HCT116 (cell line): Measurements from ENCODE around the gene ADCK1.

Source experiments
- CEBPB ChIP-seq: IDR thresholded peaks from 2 replicates; pipeline ENCODE4 v1.6.1; 2012; ENCODE audit warnings: low read depth
- CTCF ChIP-seq, 3 experiments: fragments of 200-600 bp in 1 of 3; sonication (generic) in 1 of 3; IDR thresholded peaks in 2 of 3; conservative IDR thresholded peaks in 1 of 3; 2 replicates each; pipeline ENCODE4 v1.5.1; 2012 to 2017; ENCODE audit warnings: low read depth in 2 of 3, low read length in 2 of 3, antibody characterized with exemption in 1 of 3, borderline replicate concordance in 1 of 3, control low read depth in 1 of 3, mild to moderate bottlenecking in 1 of 3, mixed read lengths in 1 of 3, mixed run types in 1 of 3, moderate library complexity in 1 of 3; ENCODE audit not compliant: insufficient read depth in 1 of 3
- EZH2 ChIP-seq: fragments of 200-600 bp; sonication (generic); IDR thresholded peaks from 2 replicates; pipeline ENCODE4 v1.6.1; 2017; ENCODE audit warnings: antibody characterized with exemption, mixed run types
- EZH2phosphoT487 ChIP-seq: fragments of 200-600 bp; IDR thresholded peaks from 2 replicates; pipeline ENCODE4 v1.6.1; 2018; ENCODE audit warnings: antibody characterized with exemption, borderline replicate concordance
- JUND ChIP-seq: IDR thresholded peaks from 2 replicates; pipeline ENCODE4 v1.6.1; 2012
- MAX ChIP-seq: IDR thresholded peaks from 2 replicates; pipeline ENCODE4 v1.6.1; 2012
- POLR2A ChIP-seq: IDR thresholded peaks from 2 replicates; pipeline ENCODE4 v1.7.0; 2011; ENCODE audit warnings: borderline replicate concordance; ENCODE audit not compliant: insufficient read depth, insufficient read length; ENCODE audit errors: extremely low read depth
- REST ChIP-seq: IDR thresholded peaks from 2 replicates; pipeline ENCODE4 v1.6.1; 2012; ENCODE audit warnings: low read depth
- SP1 ChIP-seq: IDR thresholded peaks from 2 replicates; pipeline ENCODE4 v1.6.1; 2012; ENCODE audit warnings: low read depth
- TCF7L2 ChIP-seq: IDR thresholded peaks from 2 replicates; pipeline ENCODE4 v1.7.0; 2011; ENCODE audit warnings: borderline replicate concordance, inconsistent platforms; ENCODE audit not compliant: insufficient read depth, insufficient read length; ENCODE audit errors: extremely low read depth

GRCh38 chr14:77889971-77890442 is 90.1 kb downstream of the ADCK1 start:
- TF ChIP-seq JUND (no peak), CTCF (IDR thresholded peaks at IDR 0.05 in 2 of 3, conservative IDR thresholded peaks at IDR 0.05 in 1 of 3; ENCODE audit: borderline replicate concordance in 1 of 3, insufficient read depth in 1 of 3, low read depth in 2 of 3, low read length in 2 of 3) (no peak), EZH2phosphoT487 (no peak), TCF7L2 (no peak), REST (no peak), EZH2 (no peak), MAX (no peak), POLR2A (no peak), CEBPB (no peak), SP1 (no peak)
